B cell (primary cell): Measurements from ENCODE around the gene AXIN2. TPM values are rescaled to one million over a fixed set of nuclear protein-coding genes. Genes with fewer than 3 reads are reported as not detected.

Experiments used
- ATAC-seq: fragments of 200-7000 bp; cut with Tn5 transposase; one replicate; pipeline ENCODE4 v1.10.0; 2021; ENCODE audit warnings: low read depth, mild to moderate bottlenecking, moderate number of reproducible peaks, moderate library complexity
- CTCF ChIA-PET: fragments of 350-600 bp; sonication (Branson Sonifier 250); formaldehyde crosslinking; loops from one replicate; lab custom pipeline; 2021; ENCODE audit warnings: antibody characterized with exemption, inconsistent platforms; lab: Charles Lee
- POLR2A ChIA-PET: fragments of 350-600 bp; sonication (Branson Sonifier 250); formaldehyde crosslinking; loops from one replicate; lab custom pipeline; 2021; ENCODE audit warnings: antibody characterized with exemption; lab: Charles Lee
- DNase-seq: peaks from one replicate; pipeline ENCODE4 v3.0.0; 2013
- H2AFZ ChIP-seq: 2 replicates; pipeline ENCODE4 v1.6.1; 2012; ENCODE audit warnings: mild to moderate bottlenecking, low read depth, low read length; ENCODE audit not compliant: insufficient read depth, poor library complexity, severe bottlenecking
- H3K27ac ChIP-seq, 2 donors: 1 replicate in 1 of 2; 2 replicates in 1 of 2; pipeline ENCODE4 v1.5.1; 2012 to 2013; ENCODE audit warnings: low read length in 2 of 2, mild to moderate bottlenecking in 2 of 2, moderate library complexity in 1 of 2
- H3K27me3 ChIP-seq, 4 experiments: fragments of 200-600 bp in 1 of 4; sonication (generic) in 1 of 4; replicated peaks in 1 of 4; 1 replicate in 2 of 4; 2 replicates in 2 of 4; pipeline versions ENCODE4 v1.6.1 to v1.7.0; 2013 to 2016; ENCODE audit warnings: low read length in 3 of 4, mild to moderate bottlenecking in 2 of 4, mixed read lengths in 1 of 4, moderate library complexity in 1 of 4; ENCODE audit not compliant: insufficient read depth in 4 of 4, control insufficient read depth in 3 of 4; ENCODE audit errors: control extremely low read depth in 1 of 4
- H3K36me3 ChIP-seq, 2 experiments: replicated peaks in 1 of 2; 1 replicate in 1 of 2; 2 replicates in 1 of 2; pipeline versions ENCODE4 v1.6.1 to v1.7.1; 2013; ENCODE audit warnings: low read length in 1 of 2; ENCODE audit not compliant: insufficient read depth in 2 of 2, control insufficient read depth in 1 of 2; ENCODE audit errors: control extremely low read depth in 1 of 2, extremely low read depth in 1 of 2
- H3K4me1 ChIP-seq, 2 donors: fragments of 200-600 bp in 1 of 2; sonication (generic) in 1 of 2; 1 replicate in 1 of 2; 2 replicates in 1 of 2; pipeline versions ENCODE4 v1.5.1 to v1.6.1; 2013 to 2017; ENCODE audit warnings: low read length in 2 of 2; ENCODE audit not compliant: control insufficient read depth in 2 of 2, insufficient read depth in 2 of 2
- H3K4me2 ChIP-seq: replicated peaks from 2 replicates; pipeline ENCODE3; 2012; ENCODE audit warnings: mild to moderate bottlenecking, low read depth, low read length; ENCODE audit not compliant: poor library complexity, severe bottlenecking
- H3K4me3 ChIP-seq, 5 experiments: fragments of 200-600 bp in 1 of 5; sonication (generic) in 1 of 5; 1 replicate in 3 of 5; 2 replicates in 2 of 5; pipeline versions ENCODE4 v1.5.1 to v1.7.0; 2011 to 2016; ENCODE audit warnings: low read length in 4 of 5, mild to moderate bottlenecking in 4 of 5, low read depth in 2 of 5, control low read depth in 1 of 5, moderate library complexity in 1 of 5; ENCODE audit not compliant: insufficient read depth in 1 of 5; ENCODE audit errors: control extremely low read depth in 1 of 5, extremely low read depth in 1 of 5
- H3K79me2 ChIP-seq: fragments of 200-600 bp; sonication (generic); one replicate; pipeline ENCODE4 v1.6.0; 2016; ENCODE audit warnings: low read length; ENCODE audit not compliant: control insufficient read depth, insufficient read depth
- H3K9ac ChIP-seq: fragments of 200-600 bp; sonication (generic); 2 replicates; pipeline ENCODE4 v1.6.1; 2017; ENCODE audit warnings: mild to moderate bottlenecking, low read length, moderate library complexity
- H3K9me3 ChIP-seq, 3 donors: one replicate each; pipeline versions ENCODE4 v1.6.1 to v1.7.1; 2013; ENCODE audit warnings: low read length in 2 of 3; ENCODE audit not compliant: control insufficient read depth in 2 of 3, insufficient read depth in 1 of 3; ENCODE audit errors: control extremely low read depth in 1 of 3
- H4K20me1 ChIP-seq: 2 replicates; pipeline ENCODE4 v1.6.0; 2012; ENCODE audit warnings: mild to moderate bottlenecking, low read length; ENCODE audit not compliant: insufficient read depth, control insufficient read depth, poor library complexity, severe bottlenecking
- H3K27ac Mint-ChIP-seq: one replicate; pipeline ENCODE4 v1.8.0; 2021; ENCODE audit warnings: mixed read lengths
- H3K27me3 Mint-ChIP-seq: one replicate; pipeline ENCODE4 v1.8.0; 2021; ENCODE audit warnings: mixed read lengths
- H3K4me1 Mint-ChIP-seq: one replicate; pipeline ENCODE4 v1.8.0; 2021; ENCODE audit warnings: mixed read lengths
- H3K4me3 Mint-ChIP-seq: one replicate; pipeline ENCODE4 v1.8.0; 2021; ENCODE audit warnings: mixed read lengths
- H3K9me3 Mint-ChIP-seq: one replicate; pipeline ENCODE4 v1.8.0; 2022; ENCODE audit warnings: mixed read lengths; ENCODE audit not compliant: insufficient read depth
- CTCF ChIP-seq: fragments of 200-600 bp; IDR thresholded peaks from one replicate; pipeline ENCODE4 v1.8.0; 2022; ENCODE audit warnings: antibody characterized with exemption, mild to moderate bottlenecking
- EZH2 ChIP-seq: IDR thresholded peaks from 2 replicates; pipeline ENCODE4 v1.6.1; 2012; ENCODE audit warnings: borderline replicate concordance, low read depth, mild to moderate bottlenecking, moderate library complexity, low read length; ENCODE audit not compliant: insufficient read depth, poor library complexity, severe bottlenecking
- WGBS: methylation state at CpG from one replicate; pipeline ENCODE4 v1.1.5; 2013; ENCODE audit warnings: missing lambda C conversion rate; ENCODE audit not compliant: insufficient coverage; 5-methylcytosine and 5-hydroxymethylcytosine counted together
- intact Hi-C: fragments of 100-400 bp; cut with micrococcal nuclease; formaldehyde crosslinking; loops from one replicate; pipeline ENCODE4 v1.10.0; 2022
- polyA plus RNA-seq: library from polyadenylated mRNA; depleted of rRNA; stranded (reverse); fragments of >200 nt; gene quantifications from 2 replicates; pipeline ENCODE4 v1.2.3, GENCODE V29; 2012
- total RNA-seq, 2 donors: library from RNA; stranded (reverse); fragments of 120-200 nt in 1 of 2; gene quantifications; 1 replicate in 1 of 2; 2 replicates in 1 of 2; pipeline versions ENCODE4 v1.2.3 to v1.2.4, GENCODE V29; 2013 to 2022

The AXIN2 gene
- total and polyA plus RNA-seq, 2 donors (not counting 1 experiment from before 2014, with no cell fraction given) = 0.16 to 1.2 TPM

- Histone ChIP-seq H3K9me3 (no peaks in the 10 kb centered on the region), H3K36me3 (no peaks in the 10 kb centered on the region), H3K27me3 (no peaks in the 10 kb centered on the region), H3K4me1 (no peaks in the 10 kb centered on the region), H3K4me2 (no peak overlapping the region), H3K9ac (no peak overlapping the region), H3K27ac (no peak overlapping the region), H3K79me2 (peaks cover 6% of the 10 kb centered on the region), H2AFZ (no peak overlapping the region), H3K4me3 (no peak overlapping the region), H4K20me1 (peaks cover 15% of the 10 kb centered on the region)
- Mint-ChIP-seq H3K4me1 (no peaks in the 10 kb centered on the region), H3K4me3 (no peak overlapping the region), H3K27me3 (peaks cover 12% of the 10 kb centered on the region), H3K27ac (no peak overlapping the region), H3K9me3 (no peaks in the 10 kb centered on the region)
- no peak for DNase-seq
- ChIA-PET CTCF (no interaction called here), POLR2A (no interaction called here)
- no peak for TF ChIP-seq CTCF
- TF ChIP-seq EZH2 = no peak
- intact Hi-C loops = no loop called here
- 92% methylated on average over 3 of the region's 5 CpGs for WGBS
- no peak for ATAC-seq
These were observed 14.2 kb downstream of the AXIN2 start for GRCh38 chr17:65547253-65547670.

DNA sequence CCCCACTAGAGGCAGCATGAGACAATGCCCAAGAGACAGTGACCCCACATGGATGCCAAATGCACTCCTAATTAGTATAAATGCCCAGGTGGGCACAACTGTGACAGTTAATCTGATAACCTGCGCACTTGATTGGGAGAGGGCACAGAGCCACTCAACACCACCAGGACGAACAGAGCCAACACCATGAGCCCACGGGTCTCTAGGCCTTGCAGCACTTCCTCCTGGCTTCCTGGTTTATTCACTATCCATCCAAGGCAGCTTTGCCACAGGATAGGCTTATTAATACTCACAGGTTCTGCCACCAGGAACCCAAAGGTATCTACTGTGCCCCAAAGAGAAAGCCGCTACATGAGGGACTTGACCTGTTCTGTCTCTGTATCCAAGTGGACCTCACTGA, 14.9 kb downstream of the AXIN2 start:
- Histone ChIP-seq H3K4me1 (no peaks in the 10 kb centered on the region), H3K9ac (no peak overlapping the region), H3K36me3 (no peaks in the 10 kb centered on the region), H3K9me3 (no peaks in the 10 kb centered on the region), H2AFZ (no peak overlapping the region), H4K20me1 (peaks cover 15% of the 10 kb centered on the region), H3K27ac (no peak overlapping the region), H3K79me2 (peaks cover 6% of the 10 kb centered on the region), H3K4me2 (no peak overlapping the region), H3K4me3 (no peak overlapping the region), H3K27me3 (no peaks in the 10 kb centered on the region)
- Mint-ChIP-seq H3K9me3 (no peaks in the 10 kb centered on the region), H3K4me3 (no peak overlapping the region), H3K27ac (no peak overlapping the region), H3K27me3 (peaks cover 12% of the 10 kb centered on the region), H3K4me1 (no peaks in the 10 kb centered on the region)
- DNase-seq = no peak
- ChIA-PET CTCF (no interaction called here), POLR2A (no interaction called here)
- ATAC-seq = no peak
- 76% methylated on average over 3 of the region's 4 CpGs for WGBS
- intact Hi-C loops = no loop called here
- no peak for TF ChIP-seq CTCF
- TF ChIP-seq EZH2 = no peak
